Osteoblast (primary cell): ENCODE measurements around the gene OR51G2. TPM values are rescaled to one million over a fixed set of nuclear protein-coding genes. Genes with fewer than 3 reads are reported as not detected.
A peak's percentile ranks its signal among the peaks of the same experiment; 100 is the strongest.

ENCODE experiments used
- DNase-seq: peaks from one replicate; pipeline ENCODE4 v3.0.0; 2011; ENCODE audit warnings: low spot score, mixed read lengths; ENCODE audit not compliant: insufficient read length; ENCODE audit errors: missing footprints
- H2AFZ ChIP-seq: 2 replicates; pipeline ENCODE4 v1.6.0; 2011; ENCODE audit warnings: mild to moderate bottlenecking, low read length
- H3K27ac ChIP-seq: 2 replicates; pipeline ENCODE4 v1.5.1; 2011; ENCODE audit warnings: mild to moderate bottlenecking, low read depth, low read length, moderate library complexity
- H3K27me3 ChIP-seq: 2 replicates; pipeline ENCODE4 v1.6.0; 2012; ENCODE audit warnings: mild to moderate bottlenecking, control low read depth, inconsistent platforms, low read length, moderate library complexity; ENCODE audit not compliant: insufficient read depth
- H3K36me3 ChIP-seq: 2 replicates; pipeline ENCODE4 v1.5.1; 2011; ENCODE audit warnings: mild to moderate bottlenecking, low read length, control low read depth, moderate library complexity; ENCODE audit not compliant: insufficient read depth
- H3K4me1 ChIP-seq: 2 replicates; pipeline ENCODE4 v1.5.1; 2011; ENCODE audit warnings: mild to moderate bottlenecking, low read length, control low read depth, moderate library complexity; ENCODE audit not compliant: insufficient read depth
- H3K4me2 ChIP-seq: 2 replicates; pipeline ENCODE4 v1.6.0; 2011; ENCODE audit warnings: mild to moderate bottlenecking, low read length; ENCODE audit not compliant: insufficient read depth
- H3K4me3 ChIP-seq: fragments of 200-600 bp; sonication (generic); 3 replicates; pipeline ENCODE4 v1.5.1; 2012; ENCODE audit warnings: mild to moderate bottlenecking, low read length, inconsistent platforms; ENCODE audit not compliant: insufficient read depth
- H3K79me2 ChIP-seq: 2 replicates; pipeline ENCODE4 v1.6.0; 2012; ENCODE audit warnings: mild to moderate bottlenecking, low read length, control low read depth, inconsistent platforms; ENCODE audit not compliant: insufficient read depth
- H3K9me3 ChIP-seq: 2 replicates; pipeline ENCODE4 v1.5.1; 2011; ENCODE audit warnings: low read depth, low read length, control low read depth
- H4K20me1 ChIP-seq: 2 replicates; pipeline ENCODE4 v1.6.0; 2012; ENCODE audit warnings: mild to moderate bottlenecking, low read length, control low read depth; ENCODE audit not compliant: insufficient read depth
- CTCF ChIP-seq: IDR thresholded peaks from 2 replicates; pipeline ENCODE4 v1.5.1; 2011; ENCODE audit warnings: mild to moderate bottlenecking, low read depth, low read length, moderate library complexity; ENCODE audit errors: extremely low read depth
- total RNA-seq: library from RNA; depleted of rRNA; stranded (reverse); fragments of >200 nt; gene quantifications from 2 replicates; pipeline ENCODE4 v1.2.3, GENCODE V29; 2012

The OR51G2 gene
- total RNA-seq, 1 donor: not detected

DNA sequence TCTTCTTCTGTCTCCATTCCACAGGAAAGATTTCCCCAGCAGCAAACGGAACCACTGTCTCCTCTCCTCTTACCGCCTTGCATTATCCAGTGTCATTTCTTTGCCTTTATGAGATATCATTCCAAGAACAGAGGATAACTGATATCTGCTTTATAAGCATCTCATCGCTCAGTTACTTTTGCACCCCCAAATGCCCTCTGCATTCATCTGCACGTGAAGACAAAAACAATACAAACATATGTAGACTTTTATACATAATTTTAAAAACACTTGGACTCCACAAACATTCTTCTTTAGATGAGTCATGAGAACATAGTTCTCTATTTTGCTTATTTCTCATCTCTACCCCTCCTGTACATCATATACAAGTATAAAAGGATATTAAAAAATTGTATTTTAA is 38.0 kb downstream of the OR51G2 start:
- Histone ChIP-seq H3K9me3 (no peaks in the 10 kb centered on the region), H3K4me1 (peaks cover 5% of the 10 kb centered on the region), H3K79me2 (no peaks in the 10 kb centered on the region), H2AFZ (no peak overlapping the region), H3K27ac (no peak overlapping the region), H3K4me2 (no peak overlapping the region), H3K4me3 (no peak overlapping the region), H3K27me3 (no peaks in the 10 kb centered on the region), H4K20me1 (no peaks in the 10 kb centered on the region), H3K36me3 (no peaks in the 10 kb centered on the region)
- no peak for TF ChIP-seq CTCF
- DNase-seq: peak; percentile 29

- Histone ChIP-seq H2AFZ (no peak overlapping the region), H4K20me1 (no peaks in the 10 kb centered on the region), H3K4me3 (no peak overlapping the region), H3K4me1 (no peaks in the 10 kb centered on the region), H3K79me2 (no peaks in the 10 kb centered on the region), H3K27ac (no peak overlapping the region), H3K27me3 (no peaks in the 10 kb centered on the region), H3K9me3 (no peaks in the 10 kb centered on the region), H3K4me2 (no peak overlapping the region), H3K36me3 (no peaks in the 10 kb centered on the region)
- no peak for DNase-seq
- no peak for TF ChIP-seq CTCF
Observed at GRCh38 chr11:4865855-4866254, 53.3 kb downstream of the OR51G2 start.

GRCh38 chr11:4863876-4864275 is 55.3 kb downstream of the OR51G2 start:
- no peak for DNase-seq
- Histone ChIP-seq H2AFZ (no peak overlapping the region), H3K4me1 (no peaks in the 10 kb centered on the region), H3K4me3 (no peak overlapping the region), H4K20me1 (no peaks in the 10 kb centered on the region), H3K79me2 (no peaks in the 10 kb centered on the region), H3K36me3 (no peaks in the 10 kb centered on the region), H3K9me3 (no peaks in the 10 kb centered on the region), H3K27ac (no peak overlapping the region), H3K4me2 (no peak overlapping the region), H3K27me3 (no peaks in the 10 kb centered on the region)
- TF ChIP-seq CTCF: no peak

Other genes starting within 250 kb of the OR51G2 start
- not detected in 2 replicates for gene OR51E2, start 221.5 kb downstream of the OR51G2 start, total RNA-seq
- gene MMP26, start 214.6 kb downstream of the OR51G2 start, total RNA-seq: not detected in 2 replicates
- not detected in 2 replicates for gene OR51F1, start 149.4 kb downstream of the OR51G2 start, total RNA-seq
- gene OR52R1, start 115.0 kb downstream of the OR51G2 start, total RNA-seq: not detected in 2 replicates
- gene OR51F2, start 98.0 kb downstream of the OR51G2 start, total RNA-seq: not detected in 2 replicates
- not detected in 2 replicates for gene OR51S1, start 70.1 kb downstream of the OR51G2 start, total RNA-seq
- not detected in 2 replicates for gene OR51T1, start 37.5 kb downstream of the OR51G2 start, total RNA-seq
- gene OR51A7, start 15.6 kb downstream of the OR51G2 start, total RNA-seq: not detected in 2 replicates
- gene OR51G1, start 5.0 kb upstream of the OR51G2 start, total RNA-seq: not detected in 2 replicates
- not detected in 2 replicates for gene OR51A4, start 28.3 kb upstream of the OR51G2 start, total RNA-seq
- gene OR51A2, start 36.4 kb upstream of the OR51G2 start, total RNA-seq: not detected in 2 replicates
- not detected in 2 replicates for gene OR51L1, start 75.5 kb upstream of the OR51G2 start, total RNA-seq
- not detected in 2 replicates for gene OR52J3, start 127.2 kb upstream of the OR51G2 start, total RNA-seq
- not detected in 2 replicates for gene OR52E2, start 140.3 kb upstream of the OR51G2 start, total RNA-seq
- gene OR52E1, start 150.2 kb upstream of the OR51G2 start, total RNA-seq: not detected in 2 replicates
- not detected in 2 replicates for gene OR52A5, start 219.0 kb upstream of the OR51G2 start, total RNA-seq
- gene OR52A1, start 235.4 kb upstream of the OR51G2 start, total RNA-seq: not detected in 2 replicates